Sigmoid colon (tissue), 7 donors: ENCODE results near the gene PIM1. TPM values are rescaled to one million over a fixed set of nuclear protein-coding genes. Genes with fewer than 3 reads are reported as not detected.

Experiments used
- DNase-seq: peaks from one replicate; pipeline ENCODE4 v3.0.0-alpha.2; 2019
- H3K27ac ChIP-seq, 4 donors: fragments of 200-600 bp; sonication (generic); one replicate each; pipeline ENCODE4 v1.5.1; 2016 to 2019; ENCODE audit warnings: mild to moderate bottlenecking in 1 of 4
- H3K27me3 ChIP-seq, 3 donors: fragments of 200-600 bp; sonication (generic); one replicate each; pipeline ENCODE4 v1.5.1; 2019; ENCODE audit warnings: mild to moderate bottlenecking in 1 of 3
- H3K36me3 ChIP-seq, 4 donors: fragments of 200-600 bp; sonication (generic); one replicate each; pipeline ENCODE4 v1.5.1; 2016 to 2019
- H3K4me1 ChIP-seq, 4 donors: fragments of 200-600 bp; sonication (generic); one replicate each; pipeline ENCODE4 v1.5.1; 2017 to 2019
- H3K4me3 ChIP-seq, 4 donors: fragments of 200-600 bp; sonication (generic); one replicate each; pipeline ENCODE4 v1.5.1; 2017 to 2019; ENCODE audit warnings: mild to moderate bottlenecking in 2 of 4, moderate library complexity in 1 of 4
- H3K9me3 ChIP-seq, 4 donors: fragments of 200-600 bp in 3 of 4; sonication (generic) in 3 of 4; one replicate each; pipeline versions ENCODE4 v1.5.1 to v1.6.1; 2013 to 2019
- EP300 ChIP-seq, 4 donors: sonication (generic); formaldehyde crosslinking; IDR thresholded peaks; one replicate each; pipeline ENCODE4 v1.6.1; 2017; ENCODE audit warnings: antibody characterized with exemption in 4 of 4
- POLR2A ChIP-seq, 2 donors: fragments of 450-650 bp; IDR thresholded peaks; one replicate each; pipeline ENCODE4 v1.6.1; 2016; ENCODE audit warnings: antibody characterized with exemption in 2 of 2, mild to moderate bottlenecking in 2 of 2, moderate library complexity in 2 of 2
- POLR2AphosphoS5 ChIP-seq, 4 donors: sonication (generic); formaldehyde crosslinking; IDR thresholded peaks; one replicate each; pipeline ENCODE4 v1.6.1; 2017; ENCODE audit warnings: antibody characterized with exemption in 4 of 4
- WGBS, 2 donors: extraction: QIAGEN DNeasy Blood & Tissue Kit; methylation state at CpG; one replicate each; pipeline ENCODE4 v1.1.7; 2013; 5-methylcytosine and 5-hydroxymethylcytosine counted together
- intact Hi-C: fragments of 100-400 bp; cut with DNase I; formaldehyde crosslinking; loops from one replicate; pipeline ENCODE4 v1.15.1; 2023
- polyA plus RNA-seq, 3 donors: library from polyadenylated mRNA; stranded (reverse); fragments of 200-250 nt; gene quantifications; one replicate each; pipeline ENCODE4 v1.2.3, GENCODE V29; 2013
- total RNA-seq, 4 donors: library from RNA; depleted of rRNA; stranded (reverse); fragments of >200 nt; gene quantifications; one replicate each; pipeline ENCODE4 v1.1.0, GENCODE V29; 2016
- TF ChIP-seq, protein P1 (sequence below), 4 experiments: fragments of 450-650 bp in 3 of 4; fragments of 200-600 bp in 1 of 4; IDR thresholded peaks; one replicate each; pipeline ENCODE4 v1.5.1; 2016 to 2019; ENCODE audit warnings: antibody characterized with exemption in 4 of 4, mild to moderate bottlenecking in 3 of 4, moderate library complexity in 2 of 4
- donor health status: healthy with polysubstance abuse.
- donor health status: Bipolar disorder and iron deficiency.
- donor health status: healthy.

The PIM1 gene
- total and polyA plus RNA-seq, 7 donors, result 17.1 to 103 (median 31.0) TPM

DNA sequence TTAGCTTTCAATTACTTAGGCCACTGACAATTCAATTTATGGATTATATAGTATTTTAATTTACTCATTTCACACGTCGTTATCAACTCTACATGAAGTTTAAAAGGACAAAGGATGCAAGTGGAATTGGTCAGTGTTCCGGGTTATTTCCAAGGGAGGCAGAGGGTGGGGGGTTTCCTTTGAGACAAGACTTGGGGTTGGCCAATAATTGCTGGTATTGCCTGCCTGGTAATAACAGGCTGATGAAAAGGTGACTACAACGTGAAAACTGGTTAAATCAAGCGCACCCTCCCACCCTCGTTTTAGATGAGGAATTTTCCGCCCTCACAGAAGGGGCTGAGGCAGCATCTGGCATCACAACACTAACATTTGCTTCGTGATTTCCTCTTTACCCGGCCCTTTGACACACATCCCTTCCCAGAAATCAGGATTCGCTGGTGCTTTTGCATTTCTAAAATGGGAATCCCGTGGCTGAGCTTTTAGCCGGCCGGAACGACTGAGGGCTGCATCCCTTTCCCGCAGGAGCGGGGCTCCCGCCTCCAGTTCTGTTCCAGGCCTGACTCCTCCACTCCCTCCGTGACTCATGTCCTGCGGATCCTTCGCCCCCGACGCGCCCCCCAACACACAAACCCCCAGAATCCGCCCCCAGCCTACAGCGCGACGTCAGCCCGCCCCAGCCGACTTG lies 999 bp upstream of the PIM1 start:
- 3 to 6% methylated on average over 29 of the region's 29 CpGs for WGBS, 2 donors
- no peak for DNase-seq
- no peaks in the 10 kb centered on the region for H3K9me3 ChIP-seq
- peak overlapping the region; percentile 96 to 98 (median 98) for H3K27ac ChIP-seq
- peak overlapping the region; percentile 58 to 97 (median 60) for H3K4me3 ChIP-seq
- H3K4me1 ChIP-seq, result peaks cover 0 to 33% (median 26%) of the 10 kb centered on the region in 4 donors
- H3K36me3 ChIP-seq, result peaks cover 3 to 16% (median 14%) of the 10 kb centered on the region in 4 donors
- H3K27me3 ChIP-seq, result no peaks in the 10 kb centered on the region
- TF ChIP-seq POLR2AphosphoS5 (IDR thresholded peaks at IDR 0.05), result peak in 1 of 4 donors; percentile 2
- TF ChIP-seq, protein P1, sequence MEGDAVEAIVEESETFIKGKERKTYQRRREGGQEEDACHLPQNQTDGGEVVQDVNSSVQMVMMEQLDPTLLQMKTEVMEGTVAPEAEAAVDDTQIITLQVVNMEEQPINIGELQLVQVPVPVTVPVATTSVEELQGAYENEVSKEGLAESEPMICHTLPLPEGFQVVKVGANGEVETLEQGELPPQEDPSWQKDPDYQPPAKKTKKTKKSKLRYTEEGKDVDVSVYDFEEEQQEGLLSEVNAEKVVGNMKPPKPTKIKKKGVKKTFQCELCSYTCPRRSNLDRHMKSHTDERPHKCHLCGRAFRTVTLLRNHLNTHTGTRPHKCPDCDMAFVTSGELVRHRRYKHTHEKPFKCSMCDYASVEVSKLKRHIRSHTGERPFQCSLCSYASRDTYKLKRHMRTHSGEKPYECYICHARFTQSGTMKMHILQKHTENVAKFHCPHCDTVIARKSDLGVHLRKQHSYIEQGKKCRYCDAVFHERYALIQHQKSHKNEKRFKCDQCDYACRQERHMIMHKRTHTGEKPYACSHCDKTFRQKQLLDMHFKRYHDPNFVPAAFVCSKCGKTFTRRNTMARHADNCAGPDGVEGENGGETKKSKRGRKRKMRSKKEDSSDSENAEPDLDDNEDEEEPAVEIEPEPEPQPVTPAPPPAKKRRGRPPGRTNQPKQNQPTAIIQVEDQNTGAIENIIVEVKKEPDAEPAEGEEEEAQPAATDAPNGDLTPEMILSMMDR (IDR thresholded peaks at IDR 0.05), result no peak
- intact Hi-C loops, result loop anchor here (2.0 kb wide), 1 partner anchor 32 kb away; no protein-coding TSS in a partner anchor

DNA sequence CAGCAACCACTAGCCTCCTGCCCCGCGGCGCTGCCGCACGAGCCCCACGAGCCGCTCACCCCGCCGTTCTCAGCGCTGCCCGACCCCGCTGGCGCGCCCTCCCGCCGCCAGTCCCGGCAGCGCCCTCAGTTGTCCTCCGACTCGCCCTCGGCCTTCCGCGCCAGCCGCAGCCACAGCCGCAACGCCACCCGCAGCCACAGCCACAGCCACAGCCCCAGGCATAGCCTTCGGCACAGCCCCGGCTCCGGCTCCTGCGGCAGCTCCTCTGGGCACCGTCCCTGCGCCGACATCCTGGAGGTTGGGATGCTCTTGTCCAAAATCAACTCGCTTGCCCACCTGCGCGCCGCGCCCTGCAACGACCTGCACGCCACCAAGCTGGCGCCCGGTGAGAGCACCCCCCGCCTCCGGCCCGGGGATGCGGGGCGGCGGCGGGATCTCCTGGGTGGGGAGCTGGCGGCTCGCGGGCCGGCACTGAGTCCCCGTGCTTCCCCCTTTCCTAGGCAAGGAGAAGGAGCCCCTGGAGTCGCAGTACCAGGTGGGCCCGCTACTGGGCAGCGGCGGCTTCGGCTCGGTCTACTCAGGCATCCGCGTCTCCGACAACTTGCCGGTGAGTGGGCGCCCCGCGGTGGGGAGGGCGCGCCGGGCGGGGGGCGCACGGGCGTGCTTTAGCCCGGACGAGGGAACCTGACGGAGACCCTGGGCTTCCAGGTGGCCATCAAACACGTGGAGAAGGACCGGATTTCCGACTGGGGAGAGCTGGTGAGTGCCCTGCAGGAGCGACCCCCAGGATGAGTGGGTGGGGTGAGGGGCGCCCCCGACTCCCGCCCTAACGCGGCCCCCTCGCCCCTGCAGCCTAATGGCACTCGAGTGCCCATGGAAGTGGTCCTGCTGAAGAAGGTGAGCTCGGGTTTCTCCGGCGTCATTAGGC lies 585 bp downstream of the PIM1 start:
- Histone ChIP-seq H3K4me3 (peak overlapping the region; percentile 88 to 97 (median 94)), H3K27ac (peak overlapping the region; percentile 95 to 99 (median 98)), H3K4me1 (peaks cover 0 to 43% (median 39%) of the 10 kb centered on the region in 4 donors), H3K27me3 (no peaks in the 10 kb centered on the region), H3K9me3 (no peaks in the 10 kb centered on the region), H3K36me3 (peaks cover 3 to 32% (median 25%) of the 10 kb centered on the region in 4 donors)
- WGBS, 2 donors, result 0% methylated on average over 92 of the region's 92 CpGs
- DNase-seq, result peak; percentile 88
- intact Hi-C loops, result loop anchor here (2.0 kb wide), 2 partner anchors 68 to 184 kb away; partner anchors contain the start of gene MTCH1
- no peak for TF ChIP-seq POLR2A (IDR thresholded peaks at IDR 0.05)
- TF ChIP-seq, protein P1 (IDR thresholded peaks at IDR 0.05), result peak; percentile 8 to 41 (median 19)
- no peak for TF ChIP-seq EP300 (IDR thresholded peaks at IDR 0.05)
- TF ChIP-seq POLR2AphosphoS5 (IDR thresholded peaks at IDR 0.05), result peak in 2 of 4 donors; percentile 12 to 34

DNA sequence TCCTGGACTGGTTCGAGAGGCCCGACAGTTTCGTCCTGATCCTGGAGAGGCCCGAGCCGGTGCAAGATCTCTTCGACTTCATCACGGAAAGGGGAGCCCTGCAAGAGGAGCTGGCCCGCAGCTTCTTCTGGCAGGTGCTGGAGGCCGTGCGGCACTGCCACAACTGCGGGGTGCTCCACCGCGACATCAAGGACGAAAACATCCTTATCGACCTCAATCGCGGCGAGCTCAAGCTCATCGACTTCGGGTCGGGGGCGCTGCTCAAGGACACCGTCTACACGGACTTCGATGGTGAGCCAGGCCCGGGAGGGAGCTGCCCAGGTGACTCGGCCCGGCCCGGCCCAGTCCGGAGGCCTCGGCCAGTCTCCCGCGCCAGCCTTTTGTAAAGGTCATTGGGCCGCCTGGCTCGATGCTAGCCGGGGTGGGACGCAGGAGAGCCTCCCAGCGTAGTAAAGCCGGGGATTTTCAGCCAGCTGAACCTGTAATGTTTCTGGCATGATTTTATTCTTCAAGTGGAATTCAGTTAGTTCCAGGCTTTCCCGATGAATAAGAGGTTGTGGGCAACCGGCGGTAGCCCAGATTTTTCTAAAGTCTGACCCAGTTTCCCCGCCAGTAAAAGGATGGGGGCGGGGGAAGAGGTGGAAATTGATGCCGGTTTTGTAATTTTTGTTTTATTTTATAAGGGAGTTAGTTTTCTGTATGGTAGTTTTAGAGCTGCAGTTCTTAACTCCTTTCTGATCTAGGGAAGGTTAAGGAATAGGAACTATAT lies 1.4 kb downstream of the PIM1 start:
- DNase-seq, result peak; percentile 86
- 0 to 1% methylated on average over 45 of the region's 45 CpGs for WGBS, 2 donors
- H3K9me3 ChIP-seq, result no peaks in the 10 kb centered on the region
- intact Hi-C loops, result loop anchor here (2.0 kb wide), 2 partner anchors 69 to 185 kb away; partner anchors contain the start of gene MTCH1
- H3K36me3 ChIP-seq, result peaks cover 3 to 36% (median 25%) of the 10 kb centered on the region in 4 donors
- H3K4me3 ChIP-seq, result peak overlapping the region; percentile 88 to 97 (median 94)
- no peak for TF ChIP-seq EP300 (IDR thresholded peaks at IDR 0.05)
- TF ChIP-seq POLR2AphosphoS5 (IDR thresholded peaks at IDR 0.05), result peak in 1 of 4 donors; percentile 17
- H3K27me3 ChIP-seq, result no peaks in the 10 kb centered on the region
- H3K27ac ChIP-seq, result peak overlapping the region; percentile 95 to 99 (median 98)
- H3K4me1 ChIP-seq, result peaks cover 0 to 44% (median 39%) of the 10 kb centered on the region in 4 donors

DNA sequence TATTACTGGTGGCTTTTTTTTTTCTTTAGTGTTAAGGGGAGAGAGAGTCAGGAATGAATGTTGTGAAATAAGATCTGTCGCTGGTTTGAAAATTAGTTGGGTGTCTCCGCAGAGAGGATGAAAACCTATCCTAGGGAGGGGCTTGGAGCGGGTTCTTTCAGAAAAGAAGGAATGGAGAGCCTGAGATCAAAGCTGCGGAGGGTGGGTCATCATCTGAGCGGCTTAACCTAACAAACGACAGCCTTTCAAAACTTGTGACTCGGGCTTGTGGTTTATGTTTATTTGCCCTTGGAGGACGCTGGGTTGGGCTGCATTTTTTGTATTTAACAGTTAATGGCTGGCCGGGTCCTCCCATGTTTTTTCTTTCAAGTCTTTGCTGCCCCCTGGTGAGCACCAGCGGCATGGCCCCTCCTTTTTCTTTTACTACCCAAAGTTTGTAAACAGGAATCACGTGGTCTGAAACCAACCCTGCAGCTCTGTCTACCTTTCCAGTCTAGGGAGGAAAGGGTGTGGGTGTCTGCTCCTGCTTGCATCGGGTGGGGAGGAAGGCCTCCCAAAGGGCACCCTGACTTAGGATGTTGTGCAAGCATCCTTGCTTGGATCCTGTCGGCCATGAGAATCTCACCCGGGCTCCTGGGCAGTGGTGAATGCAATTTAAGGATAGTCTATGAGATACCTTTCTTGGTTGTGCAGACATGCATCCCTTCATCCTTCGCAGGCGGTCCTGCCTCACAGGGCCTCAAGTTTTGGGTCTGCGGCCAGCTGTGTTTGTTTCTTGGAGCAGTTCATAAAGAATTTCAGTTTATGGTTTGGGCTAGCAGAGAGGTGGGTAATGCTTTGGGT lies 2.2 kb downstream of the PIM1 start:
- H3K4me3 ChIP-seq, result peak overlapping the region; percentile 88 to 97 (median 94)
- peaks cover 0 to 44% (median 39%) of the 10 kb centered on the region in 4 donors for H3K4me1 ChIP-seq
- WGBS, 2 donors, result 7 to 11% methylated on average over 17 of the region's 17 CpGs
- H3K9me3 ChIP-seq, result no peaks in the 10 kb centered on the region
- H3K36me3 ChIP-seq, result peaks cover 3 to 36% (median 25%) of the 10 kb centered on the region in 4 donors
- peak overlapping the region; percentile 95 to 99 (median 98) for H3K27ac ChIP-seq
- TF ChIP-seq, protein P1 (IDR thresholded peaks at IDR 0.05), result peak; percentile 92 to 98 (median 94)
- peak; percentile 22 to 57 (median 54) for TF ChIP-seq POLR2AphosphoS5 (IDR thresholded peaks at IDR 0.05)
- no peak for TF ChIP-seq EP300 (IDR thresholded peaks at IDR 0.05)
- intact Hi-C loops, result loop anchor here (1.0 to 2.0 kb wide), 5 partner anchors 39 to 185 kb away; partner anchors contain the start of gene MTCH1
- H3K27me3 ChIP-seq, result no peaks in the 10 kb centered on the region
- DNase-seq, result peak; percentile 95
